Activated T-cell treated with anti-CD3 and anti-CD28 coated beads for 48 hours (primary cell): ENCODE data around the gene SCGB1D4.

ENCODE experiments used
- DNase-seq: peaks from one replicate; pipeline ENCODE4 v3.0.0-alpha.2; 2020; ENCODE audit warnings: low read depth

The SCGB1D4 gene

DNA sequence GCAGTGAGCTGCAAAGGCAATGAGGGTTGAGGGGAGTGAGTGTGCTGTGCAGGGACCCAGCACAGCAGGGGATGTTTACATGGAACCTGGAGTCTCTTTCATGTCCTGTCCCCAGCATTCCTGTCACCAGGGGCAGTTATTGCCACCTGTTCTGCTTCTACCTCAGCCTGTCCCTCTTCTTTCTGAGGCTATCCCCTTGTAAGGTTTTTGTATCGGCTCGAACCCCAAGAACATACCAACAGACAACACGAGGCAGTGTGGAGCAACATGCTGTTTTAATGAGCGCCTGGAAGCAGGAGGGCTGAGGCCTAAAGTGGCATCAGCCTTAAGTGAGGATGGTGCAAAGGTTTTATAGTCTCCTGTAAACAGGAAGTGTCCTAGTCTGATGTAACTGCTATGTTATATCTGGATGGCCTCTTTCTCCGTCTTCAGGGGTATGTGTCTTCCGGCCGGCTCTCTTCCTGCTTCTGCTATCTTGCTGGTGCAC, 25.0 kb downstream of the SCGB1D4 start:
- DNase-seq: no peak

DNA sequence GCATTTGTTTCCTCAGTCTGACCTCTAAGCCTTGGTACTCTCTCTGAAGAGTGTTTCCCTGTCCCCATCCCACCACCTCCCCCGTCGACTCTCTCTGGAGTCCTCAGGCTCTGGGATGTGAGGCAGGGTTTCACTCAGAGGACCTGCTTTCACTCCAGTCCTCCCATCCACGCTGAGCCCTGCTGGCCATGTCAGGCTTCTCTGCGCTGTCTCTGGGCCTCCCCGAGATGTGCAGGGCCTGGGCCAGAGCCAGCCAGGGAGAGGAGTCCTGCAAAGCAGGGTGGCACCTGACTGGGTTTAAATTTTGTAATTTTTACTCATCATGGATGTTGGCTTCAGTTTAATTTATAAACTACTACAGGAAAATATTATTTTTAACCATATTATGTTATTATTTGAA, 25.6 kb downstream of the SCGB1D4 start:
- no peak for DNase-seq

DNA sequence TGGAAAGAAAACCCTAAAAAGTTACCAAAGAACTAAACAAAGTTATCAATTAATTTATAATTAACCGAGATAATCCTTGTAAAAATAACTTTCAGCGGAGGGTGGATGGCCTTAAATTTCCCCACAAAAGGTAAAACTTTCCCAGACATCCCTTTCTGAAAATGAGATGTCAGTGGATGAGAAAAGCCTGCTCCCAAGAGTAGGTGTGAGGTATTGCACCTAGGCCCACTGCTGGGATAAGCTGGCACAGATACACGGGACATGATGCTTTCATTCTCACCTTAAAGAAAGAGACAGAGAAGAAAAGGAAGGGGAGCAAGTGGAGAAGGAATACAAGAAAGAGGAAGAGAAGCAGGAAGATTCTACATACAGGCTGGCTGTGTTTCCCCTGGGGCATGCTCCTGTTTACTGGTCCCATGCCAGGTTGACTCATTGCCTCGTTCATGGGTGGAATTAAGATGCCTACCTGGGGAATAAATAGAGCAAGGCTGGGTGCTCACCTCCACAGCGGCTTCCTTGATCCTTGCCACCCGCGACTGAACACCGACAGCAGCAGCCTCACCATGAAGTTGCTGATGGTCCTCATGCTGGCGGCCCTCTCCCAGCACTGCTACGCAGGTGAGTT, 29.1 kb downstream of the SCGB1D4 start, which contains the start of gene SCGB2A2:
TSS of gene SCGB2A2 (plus strand) at position 505 of the 625 bp plus-strand sequence. CDS start at position 564, 59 bp downstream.
- DNase-seq: no peak

DNA sequence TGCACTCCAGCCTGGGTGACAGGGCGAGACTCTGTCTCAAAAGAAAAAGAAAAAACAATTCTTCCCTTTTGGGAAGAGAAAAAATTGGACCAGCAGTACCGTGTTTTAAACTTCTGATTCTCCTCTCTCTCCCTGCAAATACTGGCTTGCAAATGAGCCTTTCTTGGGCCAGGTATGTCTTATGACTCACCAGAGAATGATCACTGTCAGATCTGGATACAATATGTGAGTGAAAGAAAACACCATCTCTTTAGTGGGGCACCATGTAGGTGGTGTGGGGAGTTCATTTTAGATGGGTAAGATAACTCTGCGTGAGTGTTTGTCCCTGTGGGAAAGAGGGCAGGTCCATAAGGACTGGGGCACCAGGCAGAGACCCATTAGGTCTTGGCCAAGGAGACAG, 31.3 kb downstream of the SCGB1D4 start:
- no peak for DNase-seq

DNA sequence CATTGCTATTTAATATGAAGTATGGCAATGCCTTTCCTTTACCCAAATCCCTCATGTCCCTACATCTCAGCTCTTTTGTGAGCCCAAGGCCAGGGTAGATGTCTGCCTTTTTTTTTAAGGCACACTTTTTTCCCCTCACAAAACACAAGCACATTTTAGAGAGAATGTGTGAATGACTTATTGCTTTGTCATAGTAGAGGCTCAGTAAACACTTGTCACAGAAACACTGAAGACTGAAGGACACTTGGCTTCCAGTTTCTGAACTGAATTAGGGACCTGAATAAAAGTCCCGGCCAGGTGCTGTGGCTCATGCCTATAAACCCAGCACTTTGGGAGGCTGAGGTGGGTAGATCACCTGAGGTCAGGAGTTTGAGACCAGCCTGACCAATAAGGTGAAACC, 31.8 kb downstream of the SCGB1D4 start:
- no peak for DNase-seq

DNA sequence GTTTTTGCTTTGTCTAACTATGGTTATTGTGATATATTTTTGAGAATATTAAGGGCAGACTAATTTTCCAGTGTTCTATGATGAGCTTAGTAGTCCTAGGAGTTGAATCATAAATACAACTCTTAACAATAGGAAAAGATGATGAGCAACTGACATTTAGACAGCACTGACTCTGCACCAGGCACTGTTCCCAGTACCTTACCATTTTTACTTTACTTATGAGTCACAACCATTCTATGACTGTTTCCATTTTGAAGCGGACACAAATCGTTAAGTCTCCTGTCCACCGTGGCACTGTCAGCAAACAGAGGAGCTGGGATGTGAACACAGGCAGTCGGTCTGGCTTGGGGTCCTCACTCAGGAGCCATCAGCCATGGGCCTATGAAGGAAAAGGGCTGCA, 32.3 kb downstream of the SCGB1D4 start:
- DNase-seq: peak; percentile 14

DNA sequence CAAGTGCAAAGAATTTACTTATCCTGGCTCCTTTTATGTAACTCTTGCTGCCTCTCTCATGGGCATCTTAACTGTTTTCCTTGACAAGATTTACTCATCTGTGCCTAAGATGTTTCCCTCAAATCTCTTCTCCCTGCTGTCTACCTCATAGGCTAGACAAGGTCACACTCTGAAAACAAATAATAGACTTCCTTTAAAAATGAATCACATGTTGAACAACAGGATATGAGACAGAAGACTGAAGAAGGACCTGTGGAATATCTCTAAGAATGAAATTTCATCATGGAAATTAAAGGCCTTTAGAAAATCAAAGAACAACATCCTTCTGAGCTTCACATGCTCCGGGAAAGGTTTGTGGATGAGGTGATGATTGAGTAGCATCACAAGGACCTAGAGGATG, 34.9 kb downstream of the SCGB1D4 start:
- DNase-seq: no peak

DNA sequence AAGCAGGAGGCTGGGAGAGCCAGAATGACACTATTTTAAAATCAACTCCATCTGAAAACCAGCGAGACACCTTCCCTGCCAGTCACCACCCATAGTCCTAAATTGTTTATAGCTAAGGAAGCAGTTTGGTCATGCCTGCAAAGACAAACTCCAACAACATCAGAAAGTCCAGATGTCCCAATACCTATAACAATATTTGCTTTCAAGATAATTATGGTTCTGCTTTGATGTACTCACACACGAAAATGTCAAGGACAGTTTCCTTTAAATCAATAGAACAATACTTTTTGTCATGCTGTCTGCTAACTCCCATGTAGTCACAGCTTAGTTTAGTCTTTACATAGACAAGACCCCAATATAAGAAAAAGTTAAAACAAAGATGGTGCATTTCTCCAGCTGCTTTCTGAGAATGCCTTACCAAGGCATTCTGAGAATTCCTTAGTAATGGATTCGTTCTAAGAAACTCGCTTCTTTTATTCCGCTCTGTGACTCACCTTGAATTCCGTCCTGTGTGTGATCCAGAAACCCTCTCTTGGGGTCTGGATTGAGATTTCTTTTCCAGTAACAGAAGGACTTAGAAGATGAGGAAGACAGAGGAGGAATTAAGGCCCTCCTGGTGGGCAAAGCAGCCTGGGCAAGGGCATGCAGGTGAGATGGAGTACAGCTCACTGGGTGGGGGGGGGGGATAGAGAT, 38.5 kb downstream of the SCGB1D4 start:
- no peak for DNase-seq

DNA sequence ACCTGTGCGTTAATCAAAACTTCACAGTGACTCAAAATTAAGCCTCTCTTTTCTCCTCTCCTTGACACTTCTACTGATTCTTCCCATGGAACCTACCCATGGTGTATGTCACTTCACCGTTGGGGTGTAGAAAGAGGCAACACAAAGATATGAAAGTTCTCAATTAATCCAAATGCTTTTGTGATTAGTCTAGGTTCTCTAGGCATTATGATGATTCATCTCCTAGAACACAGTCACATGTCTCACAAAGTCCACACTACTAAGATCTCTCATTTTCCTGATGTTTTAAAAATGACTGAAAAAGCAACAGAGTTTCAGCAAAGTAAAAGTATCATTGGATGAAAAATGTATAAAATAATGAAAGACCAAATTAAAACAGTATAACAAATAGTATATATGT, 42.6 kb downstream of the SCGB1D4 start:
- no peak for DNase-seq

DNA sequence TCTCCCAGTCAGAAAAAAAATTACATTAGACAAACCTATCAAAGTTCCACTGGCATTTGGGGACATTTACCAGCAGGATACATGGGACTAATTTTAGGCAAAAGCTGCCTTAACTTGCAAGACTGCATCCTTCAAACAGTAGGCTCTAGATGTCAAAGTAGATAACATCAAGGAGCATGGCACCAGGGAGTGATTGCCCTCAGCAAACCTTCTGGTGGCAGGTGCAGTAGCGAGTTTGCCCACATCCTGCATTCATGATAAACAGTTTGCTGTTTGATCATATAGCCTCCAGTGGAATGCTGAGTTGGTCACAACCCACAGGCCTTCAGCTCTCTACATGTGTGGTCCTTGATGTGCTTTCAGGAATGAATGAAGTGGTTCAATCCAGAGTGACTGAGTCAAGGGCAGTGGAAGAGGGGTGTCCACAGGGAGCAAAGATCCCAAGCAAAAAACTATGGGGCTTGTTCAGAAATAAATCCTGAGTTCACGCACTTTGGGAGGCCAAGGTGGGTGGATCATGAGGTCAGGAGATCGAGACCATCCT, 44.8 kb downstream of the SCGB1D4 start:
- DNase-seq: no peak

DNA sequence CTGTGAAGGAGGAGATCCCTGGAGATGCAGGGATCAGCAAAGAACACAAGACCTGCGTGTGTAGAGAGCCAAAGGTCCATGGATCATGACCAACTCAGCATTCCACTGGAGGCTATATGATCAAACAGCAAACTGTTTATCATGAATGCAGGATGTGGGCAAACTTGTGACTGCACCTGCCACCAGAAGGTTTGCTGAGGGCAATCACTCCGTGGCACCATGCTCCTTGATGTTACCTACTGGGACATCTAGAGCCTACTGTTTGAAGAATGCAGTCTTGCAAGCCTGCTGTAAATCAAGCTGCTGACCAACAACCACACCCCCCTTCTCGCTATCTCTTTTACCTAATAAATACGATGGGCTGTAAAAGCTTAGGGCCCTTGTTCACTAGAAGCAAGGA, 47.2 kb downstream of the SCGB1D4 start:
- no peak for DNase-seq
